Astrocyte (in vitro differentiated cells and primary cell): Measurements from ENCODE around the gene ARV1.

Experiments used
- CTCF ChIP-seq: IDR thresholded peaks from 2 replicates; pipeline ENCODE4 v1.5.1; 2011; ENCODE audit warnings: low read depth, mild to moderate bottlenecking, inconsistent platforms, low read length, moderate library complexity; ENCODE audit not compliant: insufficient read depth
- EZH2 ChIP-seq: IDR thresholded peaks from 2 replicates; pipeline ENCODE4 v1.6.1; 2012; ENCODE audit warnings: mild to moderate bottlenecking, low read length, inconsistent platforms; ENCODE audit not compliant: insufficient read depth

- TF ChIP-seq CTCF (no peak), EZH2 (no peak)
These were observed 47.7 kb downstream of the ARV1 start for GRCh38 chr1:231026576-231026975.
